H9 (cell line): Measurements from ENCODE around the gene ALDH9A1. TPM values are rescaled to one million over a fixed set of nuclear protein-coding genes. Genes with fewer than 3 reads are reported as not detected.

Experiments
- DNase-seq: peaks from one replicate; pipeline ENCODE4 v3.0.0-alpha.2; 2017
- H2AFZ ChIP-seq: one replicate; pipeline ENCODE4 v1.6.1; 2013; ENCODE audit warnings: mild to moderate bottlenecking, low read length, control low read depth, moderate library complexity
- H2AK5ac ChIP-seq: 2 replicates; pipeline ENCODE4 v1.6.1; 2013; ENCODE audit warnings: low read length, control low read depth, mixed read lengths; ENCODE audit not compliant: insufficient read length
- H2BK120ac ChIP-seq: one replicate; pipeline ENCODE4 v1.6.1; 2013; ENCODE audit warnings: low read depth, mild to moderate bottlenecking, low read length, control low read depth, inconsistent platforms; ENCODE audit not compliant: poor library complexity, severe bottlenecking
- H2BK12ac ChIP-seq: 2 replicates; pipeline ENCODE4 v1.6.1; 2013; ENCODE audit warnings: low read length, control low read depth, mixed read lengths, low read depth; ENCODE audit not compliant: insufficient read length
- H2BK15ac ChIP-seq: 2 replicates; pipeline ENCODE4 v1.6.1; 2013; ENCODE audit warnings: low read depth, low read length, control low read depth
- H2BK20ac ChIP-seq: one replicate; pipeline ENCODE4 v1.6.1; 2013; ENCODE audit warnings: low read depth, mild to moderate bottlenecking, low read length, control low read depth, inconsistent platforms; ENCODE audit not compliant: poor library complexity, severe bottlenecking
- H2BK5ac ChIP-seq: 2 replicates; pipeline ENCODE4 v1.6.1; 2013; ENCODE audit warnings: low read length, control low read depth, mixed read lengths; ENCODE audit not compliant: insufficient read length
- H3K14ac ChIP-seq: 2 replicates; pipeline ENCODE4 v1.6.1; 2013; ENCODE audit warnings: low read length, control low read depth; ENCODE audit not compliant: insufficient read depth
- H3K18ac ChIP-seq: 2 replicates; pipeline ENCODE4 v1.6.1; 2013; ENCODE audit warnings: low read depth, mild to moderate bottlenecking, mixed read lengths, low read length, control low read depth; ENCODE audit not compliant: insufficient read length
- H3K23ac ChIP-seq: 2 replicates; pipeline ENCODE4 v1.6.1; 2013; ENCODE audit warnings: low read length, control low read depth, mixed read lengths, low read depth; ENCODE audit not compliant: insufficient read length
- H3K23me2 ChIP-seq: 2 replicates; pipeline ENCODE4 v1.6.1; 2013; ENCODE audit warnings: low read depth, mild to moderate bottlenecking, mixed read lengths, low read length, control low read depth; ENCODE audit not compliant: insufficient read length, poor library complexity, severe bottlenecking
- H3K27ac ChIP-seq: 2 replicates; pipeline ENCODE4 v1.5.1; 2013; ENCODE audit warnings: low read length, control low read depth, mixed read lengths, low read depth; ENCODE audit not compliant: insufficient read length
- H3K27me3 ChIP-seq: 2 replicates; pipeline ENCODE4 v1.6.1; 2013; ENCODE audit warnings: low read length, control low read depth, inconsistent platforms; ENCODE audit not compliant: insufficient read depth
- H3K4ac ChIP-seq: 2 replicates; pipeline ENCODE4 v1.6.1; 2013; ENCODE audit warnings: low read depth, mild to moderate bottlenecking, control low read depth, inconsistent platforms, low read length, moderate library complexity
- H3K4me1 ChIP-seq: 2 replicates; pipeline ENCODE4 v1.6.1; 2013; ENCODE audit warnings: low read length, control low read depth, inconsistent platforms; ENCODE audit not compliant: insufficient read depth
- H3K4me2 ChIP-seq: 2 replicates; pipeline ENCODE4 v1.6.1; 2013; ENCODE audit warnings: low read length, control low read depth, mixed read lengths; ENCODE audit not compliant: insufficient read length, insufficient read depth
- H3K56ac ChIP-seq: 2 replicates; pipeline ENCODE4 v1.6.1; 2013; ENCODE audit warnings: low read depth, mild to moderate bottlenecking, mixed read lengths, low read length, control low read depth; ENCODE audit not compliant: insufficient read length
- H3K79me1 ChIP-seq: 2 replicates; pipeline ENCODE4 v1.6.1; 2013; ENCODE audit warnings: low read depth, mild to moderate bottlenecking, moderate library complexity, low read length, control low read depth, inconsistent platforms; ENCODE audit not compliant: insufficient read depth, poor library complexity, severe bottlenecking
- H3K79me2 ChIP-seq: 2 replicates; pipeline ENCODE4 v1.6.1; 2013; ENCODE audit warnings: low read length, control low read depth, inconsistent platforms; ENCODE audit not compliant: insufficient read depth
- H3K9ac ChIP-seq: 2 replicates; pipeline ENCODE4 v1.6.1; 2013; ENCODE audit warnings: low read length, control low read depth, mixed read lengths; ENCODE audit not compliant: insufficient read length; ENCODE audit errors: extremely low read depth
- H3K9me3 ChIP-seq: one replicate; pipeline ENCODE4 v1.6.1; 2013; ENCODE audit warnings: low read depth, low read length, inconsistent platforms; ENCODE audit not compliant: control insufficient read depth
- H3T11ph ChIP-seq: one replicate; pipeline ENCODE4 v1.6.1; 2013; ENCODE audit warnings: mild to moderate bottlenecking, low read length, control low read depth, inconsistent platforms
- H4K20me1 ChIP-seq: one replicate; pipeline ENCODE4 v1.6.1; 2013; ENCODE audit not compliant: control insufficient read depth, insufficient read length, insufficient read depth
- H4K5ac ChIP-seq: 2 replicates; pipeline ENCODE4 v1.6.1; 2013; ENCODE audit warnings: low read depth, mild to moderate bottlenecking, mixed read lengths, low read length, control low read depth; ENCODE audit not compliant: insufficient read length
- H4K8ac ChIP-seq: replicated peaks from 2 replicates; pipeline ENCODE4 v1.6.1; 2013; ENCODE audit warnings: low read length, control low read depth, mixed read lengths, low read depth; ENCODE audit not compliant: insufficient read length
- H4K91ac ChIP-seq: 2 replicates; pipeline ENCODE4 v1.6.1; 2013; ENCODE audit warnings: low read depth, mild to moderate bottlenecking, moderate library complexity, mixed read lengths, low read length, control low read depth; ENCODE audit not compliant: insufficient read length
- H3K27ac Mint-ChIP-seq, 3 experiments: 2 replicates in 2 of 3; 3 replicates in 1 of 3; pipeline ENCODE4 v1.8.0; 2020 to 2021; ENCODE audit warnings: mixed read lengths in 3 of 3, mild to moderate bottlenecking in 1 of 3, moderate library complexity in 1 of 3
- H3K27me3 Mint-ChIP-seq: 2 replicates; pipeline ENCODE4 v1.8.0; 2021; ENCODE audit warnings: low read depth, mild to moderate bottlenecking, moderate library complexity, mixed read lengths
- H3K36me3 Mint-ChIP-seq, 3 experiments: 2 replicates in 2 of 3; 3 replicates in 1 of 3; pipeline ENCODE4 v1.8.0; 2020 to 2021; ENCODE audit warnings: low read depth in 3 of 3, mixed read lengths in 3 of 3; ENCODE audit not compliant: insufficient read depth in 1 of 3
- H3K4me1 Mint-ChIP-seq, 2 experiments: 2 replicates each; pipeline ENCODE4 v1.8.0; 2020; ENCODE audit warnings: mixed read lengths in 2 of 2
- H3K4me3 Mint-ChIP-seq, 2 experiments: 2 replicates in 1 of 2; 3 replicates in 1 of 2; pipeline ENCODE4 v1.8.0; 2020 to 2021; ENCODE audit warnings: mild to moderate bottlenecking in 2 of 2, mixed read lengths in 2 of 2, moderate library complexity in 1 of 2
- H3K9me3 Mint-ChIP-seq, 2 experiments: 2 replicates in 1 of 2; 3 replicates in 1 of 2; pipeline ENCODE4 v1.8.0; 2020; ENCODE audit warnings: mild to moderate bottlenecking in 2 of 2, mixed read lengths in 2 of 2, moderate library complexity in 1 of 2
- WGBS: extraction: QIAGEN DNeasy Blood & Tissue Kit; methylation state at CpG from one replicate; pipeline ENCODE4 v1.1.7; 2013; ENCODE audit warnings: missing lambda C conversion rate, low lambda C conversion rate, mixed read lengths; ENCODE audit not compliant: insufficient read length; ENCODE audit errors: extremely low coverage; 5-methylcytosine and 5-hydroxymethylcytosine counted together
- total RNA-seq: library from RNA; stranded (reverse); gene quantifications from 2 replicates; pipeline ENCODE4 v1.2.1, GENCODE V29; 2021
- TF ChIP-seq, protein P1 (sequence below): fragments of 200-600 bp; sonication (generic); conservative IDR thresholded peaks from 3 replicates; pipeline ENCODE4 v1.8.0; 2021; ENCODE audit warnings: antibody characterized with exemption, mild to moderate bottlenecking

The ALDH9A1 gene
- total RNA-seq, 1 experiment from 2014 or later = 55.0 TPM

DNA sequence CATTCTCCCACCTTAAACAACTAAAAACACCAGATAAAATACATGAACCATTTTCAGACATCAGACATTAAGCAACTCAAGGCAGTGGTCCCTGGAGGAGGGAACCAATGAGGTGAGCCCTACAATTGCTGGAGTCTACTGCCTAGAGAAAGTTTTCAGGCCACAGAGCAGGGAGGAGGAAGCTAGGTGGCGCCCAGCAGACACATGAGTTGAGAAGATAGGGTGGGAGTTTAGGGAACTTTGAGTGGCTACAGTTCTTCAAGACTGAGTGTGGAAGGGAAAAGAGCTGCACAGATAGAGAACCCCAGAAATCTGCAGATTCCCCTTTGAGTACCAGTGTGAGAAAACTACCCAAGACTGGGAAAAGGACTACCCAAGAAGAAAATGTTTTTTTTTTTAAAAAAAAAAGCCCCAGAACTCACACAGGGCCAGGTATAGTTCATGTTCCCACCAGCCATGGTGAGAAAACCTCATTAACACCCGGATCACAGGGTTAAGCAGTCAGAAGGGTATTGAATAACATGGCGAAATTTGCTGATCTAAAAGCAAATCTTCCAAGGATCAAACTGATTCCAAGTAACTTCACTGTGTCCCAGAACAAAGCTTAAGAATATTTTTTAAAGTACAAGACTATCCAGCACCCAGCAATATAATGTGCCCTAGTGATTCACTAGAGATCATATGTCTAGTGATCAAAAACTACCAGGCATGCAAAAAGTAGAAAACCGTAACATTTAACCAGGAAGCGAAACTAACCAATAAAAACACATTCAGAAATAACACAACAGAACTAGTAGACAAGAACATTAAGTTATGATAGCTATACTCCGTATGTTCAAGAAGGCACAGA, 12.0 kb downstream of the ALDH9A1 start:
- H3K27ac Mint-ChIP-seq = 0 out of 7 replicates have a peak overlapping the region, but pooled peaks of 2 of the 3 experiments have one; percentile 21 to 40
- no peak overlapping the region for H3K18ac ChIP-seq
- H3K4me1 ChIP-seq = no peaks in the 10 kb centered on the region
- no peak overlapping the region for H3K4me2 ChIP-seq
- H3K56ac ChIP-seq = no peak overlapping the region
- H3K14ac ChIP-seq = no peak overlapping the region
- H3K9me3 ChIP-seq = no peaks in the 10 kb centered on the region
- no peak overlapping the region for H2BK15ac ChIP-seq
- H3K9me3 Mint-ChIP-seq = peaks cover 13 to 19% of the 10 kb centered on the region in 2 experiments; a peak in 4 of 5 replicates
- no peak overlapping the region for H2BK5ac ChIP-seq
- no peaks in the 10 kb centered on the region for H3K27me3 ChIP-seq
- H2AK5ac ChIP-seq = no peak overlapping the region
- peaks cover 3% of the 10 kb centered on the region for H3K79me1 ChIP-seq
- no peak overlapping the region for H3K4me3 Mint-ChIP-seq
- H3K27me3 Mint-ChIP-seq = no peaks in the 10 kb centered on the region
- H3K23me2 ChIP-seq = no peaks in the 10 kb centered on the region
- no peak overlapping the region for H4K91ac ChIP-seq
- H2BK20ac ChIP-seq = no peak overlapping the region
- no peak overlapping the region for H3K23ac ChIP-seq
- H3K79me2 ChIP-seq = no peaks in the 10 kb centered on the region; the same call in 1 of the 2 replicates
- no peak overlapping the region for H2AFZ ChIP-seq
- no peak overlapping the region for H4K8ac ChIP-seq
- H3K9ac ChIP-seq = no peak overlapping the region
- DNase-seq = peak; percentile 34
- TF ChIP-seq, protein P1, sequence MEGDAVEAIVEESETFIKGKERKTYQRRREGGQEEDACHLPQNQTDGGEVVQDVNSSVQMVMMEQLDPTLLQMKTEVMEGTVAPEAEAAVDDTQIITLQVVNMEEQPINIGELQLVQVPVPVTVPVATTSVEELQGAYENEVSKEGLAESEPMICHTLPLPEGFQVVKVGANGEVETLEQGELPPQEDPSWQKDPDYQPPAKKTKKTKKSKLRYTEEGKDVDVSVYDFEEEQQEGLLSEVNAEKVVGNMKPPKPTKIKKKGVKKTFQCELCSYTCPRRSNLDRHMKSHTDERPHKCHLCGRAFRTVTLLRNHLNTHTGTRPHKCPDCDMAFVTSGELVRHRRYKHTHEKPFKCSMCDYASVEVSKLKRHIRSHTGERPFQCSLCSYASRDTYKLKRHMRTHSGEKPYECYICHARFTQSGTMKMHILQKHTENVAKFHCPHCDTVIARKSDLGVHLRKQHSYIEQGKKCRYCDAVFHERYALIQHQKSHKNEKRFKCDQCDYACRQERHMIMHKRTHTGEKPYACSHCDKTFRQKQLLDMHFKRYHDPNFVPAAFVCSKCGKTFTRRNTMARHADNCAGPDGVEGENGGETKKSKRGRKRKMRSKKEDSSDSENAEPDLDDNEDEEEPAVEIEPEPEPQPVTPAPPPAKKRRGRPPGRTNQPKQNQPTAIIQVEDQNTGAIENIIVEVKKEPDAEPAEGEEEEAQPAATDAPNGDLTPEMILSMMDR = peak; percentile 48; the same call in 2 of the 3 replicates
- H3K4ac ChIP-seq = no peak overlapping the region
- no peak overlapping the region for H3T11ph ChIP-seq
- WGBS = no CpG with 5 or more reads among the region's 6 CpGs
- H3K27ac ChIP-seq = no peak overlapping the region
- no peaks in the 10 kb centered on the region for H4K20me1 ChIP-seq
- no peak overlapping the region for H4K5ac ChIP-seq
- peaks cover 33 to 58% (median 48%) of the 10 kb centered on the region in 3 experiments for H3K36me3 Mint-ChIP-seq
- no peak overlapping the region for H2BK120ac ChIP-seq
- H2BK12ac ChIP-seq = no peak overlapping the region
- H3K4me1 Mint-ChIP-seq = 0 out of 4 replicates have a peak, but pooled peaks cover 0 to 3% of the 10 kb centered on the region in 2 experiments
